Lower lobe of right lung (tissue), 2 donors: ENCODE results near the gene HOXD9. TPM values are rescaled to one million over a fixed set of nuclear protein-coding genes. Genes with fewer than 3 reads are reported as not detected.

Experiments used
- ATAC-seq, 2 donors: fragments of 200-7000 bp; cut with Tn5 transposase; one replicate each; pipeline ENCODE4 v1.9.1; 2020 to 2022; ENCODE audit warnings: mild to moderate bottlenecking in 2 of 2, moderate library complexity in 2 of 2
- DNase-seq: peaks from one replicate; pipeline ENCODE4 v3.0.0-alpha.2; 2020
- H3K27ac ChIP-seq: fragments of 200-600 bp; one replicate; pipeline ENCODE4 v1.8.0; 2022
- H3K27me3 ChIP-seq: fragments of 200-600 bp; one replicate; pipeline ENCODE4 v1.8.0; 2022; ENCODE audit warnings: low read depth
- H3K36me3 ChIP-seq: fragments of 200-600 bp; one replicate; pipeline ENCODE4 v1.8.0; 2022; ENCODE audit warnings: mild to moderate bottlenecking
- H3K4me1 ChIP-seq: fragments of 200-600 bp; one replicate; pipeline ENCODE4 v1.8.0; 2022
- H3K4me3 ChIP-seq: fragments of 200-600 bp; one replicate; pipeline ENCODE4 v1.8.0; 2022; ENCODE audit warnings: mild to moderate bottlenecking
- H3K9me3 ChIP-seq: fragments of 200-600 bp; one replicate; pipeline ENCODE4 v1.8.0; 2022
- intact Hi-C: fragments of 100-400 bp; cut with DNase I; formaldehyde crosslinking; loops from one replicate; pipeline ENCODE4 v1.11.0; 2022
- total RNA-seq: library from RNA; stranded (reverse); fragmentation: NEBNext Ultra II Directional; extraction: Animal tissue kit (Norgen Biotek cat#: 25700); gene quantifications from one replicate; pipeline ENCODE4 v1.2.1, GENCODE V29; 2021
- TF ChIP-seq, protein P1 (sequence below): fragments of 200-600 bp; IDR thresholded peaks from one replicate; pipeline ENCODE4 v1.8.0; 2022; ENCODE audit warnings: antibody characterized with exemption, mild to moderate bottlenecking
- donor health status: DM: no; HTN: yes; CAD: no; lungs with severe emphysema.

HOXD9 gene
- total RNA-seq, 1 donor from 2014 or later: 0.86 TPM

DNA sequence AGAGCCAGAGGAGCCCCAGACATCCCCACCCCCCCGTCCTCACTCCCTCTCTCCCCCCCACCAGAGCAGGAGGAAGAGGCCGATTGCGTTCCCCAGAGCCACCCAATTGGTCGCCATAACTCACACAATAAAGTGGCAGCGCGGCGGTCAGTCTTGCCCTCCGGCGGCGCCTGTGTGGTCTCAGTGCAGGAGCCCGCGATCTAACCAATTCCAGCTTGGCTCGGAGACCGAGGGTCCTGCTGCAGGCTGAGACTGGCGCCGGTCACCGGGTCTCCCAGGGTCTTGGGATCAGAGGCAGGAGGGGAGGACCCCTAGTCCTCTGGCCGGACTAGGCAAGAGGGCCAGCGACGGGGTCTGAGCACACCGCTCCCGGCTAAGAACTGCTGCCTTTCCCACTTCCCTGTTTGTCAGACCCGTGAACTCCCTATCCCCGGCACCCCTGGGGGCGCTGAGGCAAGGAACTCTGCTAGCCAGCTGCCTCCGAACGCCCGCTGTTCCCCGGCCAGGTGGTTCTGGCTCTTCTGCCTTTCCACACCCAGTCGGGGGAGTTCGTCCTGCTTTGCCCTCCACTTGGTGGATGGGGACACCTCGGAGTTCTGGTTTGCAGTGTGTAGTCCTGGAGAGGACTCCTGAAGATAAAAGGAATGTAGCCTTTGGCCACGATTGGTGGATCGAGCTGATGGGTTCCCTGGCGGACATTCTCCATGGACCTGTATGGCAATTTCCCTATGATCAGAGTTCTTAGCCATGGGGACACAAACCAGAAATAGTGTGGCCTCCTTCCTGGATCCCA, 24.0 kb upstream of the HOXD9 start:
- H3K27ac ChIP-seq: no peak overlapping the region
- no peak overlapping the region for H3K4me3 ChIP-seq
- H3K4me1 ChIP-seq: peaks cover 20% of the 10 kb centered on the region
- peaks cover 98% of the 10 kb centered on the region for H3K27me3 ChIP-seq
- H3K36me3 ChIP-seq: no peaks in the 10 kb centered on the region
- DNase-seq (no peak), ATAC-seq (no peak)
- no peaks in the 10 kb centered on the region for H3K9me3 ChIP-seq
- intact Hi-C loops: loop anchor here (10.0 kb wide), 1 partner anchor 404 kb away; no protein-coding TSS in a partner anchor
- TF ChIP-seq, protein P1, sequence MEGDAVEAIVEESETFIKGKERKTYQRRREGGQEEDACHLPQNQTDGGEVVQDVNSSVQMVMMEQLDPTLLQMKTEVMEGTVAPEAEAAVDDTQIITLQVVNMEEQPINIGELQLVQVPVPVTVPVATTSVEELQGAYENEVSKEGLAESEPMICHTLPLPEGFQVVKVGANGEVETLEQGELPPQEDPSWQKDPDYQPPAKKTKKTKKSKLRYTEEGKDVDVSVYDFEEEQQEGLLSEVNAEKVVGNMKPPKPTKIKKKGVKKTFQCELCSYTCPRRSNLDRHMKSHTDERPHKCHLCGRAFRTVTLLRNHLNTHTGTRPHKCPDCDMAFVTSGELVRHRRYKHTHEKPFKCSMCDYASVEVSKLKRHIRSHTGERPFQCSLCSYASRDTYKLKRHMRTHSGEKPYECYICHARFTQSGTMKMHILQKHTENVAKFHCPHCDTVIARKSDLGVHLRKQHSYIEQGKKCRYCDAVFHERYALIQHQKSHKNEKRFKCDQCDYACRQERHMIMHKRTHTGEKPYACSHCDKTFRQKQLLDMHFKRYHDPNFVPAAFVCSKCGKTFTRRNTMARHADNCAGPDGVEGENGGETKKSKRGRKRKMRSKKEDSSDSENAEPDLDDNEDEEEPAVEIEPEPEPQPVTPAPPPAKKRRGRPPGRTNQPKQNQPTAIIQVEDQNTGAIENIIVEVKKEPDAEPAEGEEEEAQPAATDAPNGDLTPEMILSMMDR: no peak

DNA sequence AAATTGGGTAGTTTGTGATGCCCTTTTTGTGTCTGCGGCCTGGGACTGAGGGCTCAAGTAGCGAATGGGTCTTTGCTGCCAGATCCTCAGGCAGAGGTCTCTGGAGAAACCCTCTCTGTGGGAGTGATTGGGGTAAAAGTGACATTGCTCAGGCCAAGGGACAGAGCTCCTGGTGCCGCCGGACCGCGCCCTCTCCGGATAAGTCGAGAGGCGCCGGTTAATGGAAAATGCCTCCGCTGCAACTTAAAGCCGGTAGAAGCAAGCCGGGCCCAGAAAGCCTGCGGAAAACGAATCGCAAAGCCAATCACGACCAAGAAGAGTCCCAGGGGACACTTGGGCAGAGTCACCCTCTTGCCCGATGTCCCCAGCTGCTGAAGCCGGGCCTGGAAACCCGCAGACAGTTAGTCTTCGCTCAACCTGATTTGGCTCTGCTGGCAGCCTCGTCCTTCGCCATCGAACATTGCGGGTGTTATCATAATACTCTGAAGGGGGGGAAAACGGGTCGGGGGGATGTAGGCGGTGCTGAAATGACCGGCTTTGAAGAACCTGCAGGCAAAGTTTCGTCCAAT, 23.3 kb upstream of the HOXD9 start:
- no peak for DNase-seq
- no peaks in the 10 kb centered on the region for H3K9me3 ChIP-seq
- ATAC-seq: no peak
- peaks cover 22% of the 10 kb centered on the region for H3K4me1 ChIP-seq
- H3K27ac ChIP-seq: no peak overlapping the region
- TF ChIP-seq, protein P1: no peak
- H3K27me3 ChIP-seq: peaks cover 100% of the 10 kb centered on the region
- no peaks in the 10 kb centered on the region for H3K36me3 ChIP-seq
- no peak overlapping the region for H3K4me3 ChIP-seq
- intact Hi-C loops: loop anchor here (10.0 kb wide), 1 partner anchor 404 kb away; no protein-coding TSS in a partner anchor

DNA sequence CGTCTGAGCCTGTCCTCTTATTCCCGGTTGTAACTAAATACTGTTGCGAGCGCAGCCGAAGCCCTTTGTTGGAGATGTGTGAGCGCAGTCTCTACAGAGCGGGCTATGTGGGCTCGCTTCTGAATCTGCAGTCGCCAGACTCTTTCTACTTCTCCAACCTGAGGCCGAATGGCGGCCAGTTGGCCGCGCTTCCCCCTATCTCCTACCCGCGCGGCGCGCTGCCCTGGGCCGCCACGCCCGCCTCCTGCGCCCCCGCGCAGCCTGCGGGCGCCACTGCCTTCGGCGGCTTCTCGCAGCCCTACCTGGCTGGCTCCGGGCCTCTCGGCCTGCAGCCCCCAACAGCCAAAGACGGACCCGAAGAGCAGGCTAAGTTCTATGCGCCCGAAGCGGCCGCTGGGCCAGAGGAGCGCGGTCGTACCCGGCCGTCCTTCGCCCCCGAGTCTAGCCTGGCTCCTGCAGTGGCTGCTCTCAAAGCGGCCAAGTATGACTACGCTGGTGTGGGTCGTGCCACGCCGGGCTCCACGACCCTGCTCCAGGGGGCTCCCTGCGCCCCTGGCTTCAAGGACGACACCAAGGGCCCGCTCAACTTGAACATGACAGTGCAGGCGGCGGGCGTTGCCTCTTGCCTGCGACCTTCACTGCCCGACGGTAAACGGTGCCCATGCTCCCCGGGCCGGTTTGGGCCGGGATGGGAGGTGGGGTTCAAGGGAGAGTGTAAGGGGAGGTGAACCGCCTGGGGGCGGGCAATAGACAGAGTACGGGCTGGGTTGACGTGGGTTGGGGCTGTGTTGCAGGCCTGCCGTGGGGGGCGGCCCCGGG, 22.6 kb upstream of the HOXD9 start, which contains the start of gene HOXD12:
TSS of gene HOXD12 (plus strand) at position 68 of the 819 bp plus-strand sequence. CDS start at position 75, 7 bp downstream.
- Histone ChIP-seq H3K27me3 (peaks cover 100% of the 10 kb centered on the region), H3K4me1 (peaks cover 29% of the 10 kb centered on the region), H3K36me3 (no peaks in the 10 kb centered on the region), H3K27ac (no peak within 1 kb of the TSS), H3K4me3 (no peak within 1 kb of the TSS), H3K9me3 (no peaks in the 10 kb centered on the region)
- DNase-seq (no peak), ATAC-seq (no peak)
- intact Hi-C loops: loop anchor here (10.0 kb wide), 1 partner anchor 405 kb away; no protein-coding TSS in a partner anchor
- TF ChIP-seq, protein P1: no peak

DNA sequence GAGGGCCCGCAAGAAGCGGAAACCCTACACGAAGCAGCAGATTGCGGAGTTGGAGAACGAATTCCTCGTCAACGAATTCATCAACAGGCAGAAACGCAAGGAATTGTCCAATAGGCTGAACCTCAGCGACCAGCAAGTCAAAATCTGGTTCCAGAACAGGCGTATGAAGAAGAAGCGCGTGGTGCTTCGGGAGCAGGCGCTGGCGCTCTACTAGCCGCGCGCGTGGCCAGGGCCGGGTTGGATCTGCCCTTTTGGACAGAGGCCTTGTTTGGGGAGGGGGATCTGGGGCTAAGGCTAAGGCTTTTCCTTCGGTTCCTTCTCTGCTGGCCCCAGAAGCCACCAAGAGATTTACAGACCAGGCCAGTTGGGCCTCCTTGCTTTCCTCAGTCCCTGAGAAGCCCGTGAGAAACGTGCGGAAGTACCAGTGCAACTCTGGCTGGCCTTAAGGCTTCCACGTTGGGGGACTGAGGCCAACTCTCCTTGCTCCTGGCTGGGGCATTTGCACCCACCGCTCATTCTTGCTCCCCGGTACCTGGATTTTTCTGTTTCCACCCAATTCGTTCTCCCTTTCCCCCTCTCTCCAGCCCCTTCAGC, 21.9 kb upstream of the HOXD9 start:
- Histone ChIP-seq H3K9me3 (no peaks in the 10 kb centered on the region), H3K4me3 (no peak overlapping the region), H3K36me3 (no peaks in the 10 kb centered on the region), H3K4me1 (peaks cover 29% of the 10 kb centered on the region), H3K27ac (no peak overlapping the region), H3K27me3 (peaks cover 100% of the 10 kb centered on the region)
- TF ChIP-seq, protein P1: no peak
- ATAC-seq (no peak), DNase-seq (no peak)
- intact Hi-C loops: no loop called here
